ENCODE measurements around the gene CADPS2. TPM values are rescaled to one million over a fixed set of nuclear protein-coding genes. Genes with fewer than 3 reads are reported as not detected.

CADPS2 gene
- polyA plus RNA-seq, 3 donors from 2014 or later, result not detected

- H3K27ac Mint-ChIP-seq, result no peak overlapping the region
- peaks cover 0 to 1% (median 0%) of the 10 kb centered on the region in 3 donors for H3K27me3 Mint-ChIP-seq (ENCODE audit: low read depth in 3 of 3)
- H3K4me3 Mint-ChIP-seq, result no peak overlapping the region
- no peak for DNase-seq
- H3K9me3 Mint-ChIP-seq, result peaks cover 3 to 7% (median 3%) of the 10 kb centered on the region in 6 donors
- H3K4me1 Mint-ChIP-seq, result no peaks in the 10 kb centered on the region
- H3K36me3 Mint-ChIP-seq, result no peaks in the 10 kb centered on the region
These were observed 333.5 kb downstream of the CADPS2 start for GRCh38 chr7:122552769-122553168.

GRCh38 chr7:122550545-122550944, 335.7 kb downstream of the CADPS2 start:
- Mint-ChIP-seq H3K27me3 (ENCODE audit: low read depth in 3 of 3) (peaks cover 0 to under 1% (median 0%) of the 10 kb centered on the region in 3 donors), H3K4me1 (no peaks in the 10 kb centered on the region), H3K9me3 (peaks cover 0 to 7% (median 3%) of the 10 kb centered on the region in 6 donors), H3K27ac (no peak overlapping the region), H3K36me3 (peaks cover 0 to 4% (median 0%) of the 10 kb centered on the region in 3 donors), H3K4me3 (no peak overlapping the region)
- no peak for DNase-seq

- H3K4me1 Mint-ChIP-seq, result no peaks in the 10 kb centered on the region
- H3K9me3 Mint-ChIP-seq, result peaks cover 0 to 14% (median 3%) of the 10 kb centered on the region in 6 donors
- H3K4me3 Mint-ChIP-seq, result no peak overlapping the region
- no peak for DNase-seq
- peaks cover 0 to 2% (median 0%) of the 10 kb centered on the region in 3 donors for H3K27me3 Mint-ChIP-seq (ENCODE audit: low read depth in 3 of 3)
- H3K36me3 Mint-ChIP-seq, result peaks cover 0 to 4% (median 0%) of the 10 kb centered on the region in 3 donors
- no peak overlapping the region for H3K27ac Mint-ChIP-seq
These were observed 336.7 kb downstream of the CADPS2 start for GRCh38 chr7:122549578-122549977.

GRCh38 chr7:122546496-122546895, 339.8 kb downstream of the CADPS2 start:
- no peak for DNase-seq
- no peak overlapping the region for H3K27ac Mint-ChIP-seq
- peaks cover 0 to 4% (median 0%) of the 10 kb centered on the region in 3 donors for H3K36me3 Mint-ChIP-seq
- peaks cover 0 to 11% (median under 1%) of the 10 kb centered on the region in 6 donors for H3K9me3 Mint-ChIP-seq
- H3K4me1 Mint-ChIP-seq, result no peaks in the 10 kb centered on the region
- no peak overlapping the region for H3K4me3 Mint-ChIP-seq
- H3K27me3 Mint-ChIP-seq (ENCODE audit: low read depth in 3 of 3), result peaks cover 0 to 2% (median 0%) of the 10 kb centered on the region in 3 donors

- peaks cover 0 to 4% (median 0%) of the 10 kb centered on the region in 3 donors for H3K36me3 Mint-ChIP-seq
- no peak overlapping the region for H3K4me3 Mint-ChIP-seq
- no peak for DNase-seq
- peaks cover 0 to 11% (median 3%) of the 10 kb centered on the region in 6 donors for H3K9me3 Mint-ChIP-seq
- H3K27ac Mint-ChIP-seq, result no peak overlapping the region
- H3K27me3 Mint-ChIP-seq (ENCODE audit: low read depth in 3 of 3), result peaks cover 0 to 2% (median 0%) of the 10 kb centered on the region in 3 donors
- no peaks in the 10 kb centered on the region for H3K4me1 Mint-ChIP-seq
These were observed 341.8 kb downstream of the CADPS2 start for GRCh38 chr7:122544463-122544862.

- Mint-ChIP-seq H3K27ac (no peak overlapping the region), H3K9me3 (peaks cover 0 to 11% (median 3%) of the 10 kb centered on the region in 6 donors), H3K4me1 (no peaks in the 10 kb centered on the region), H3K27me3 (ENCODE audit: low read depth in 3 of 3) (peaks cover 0 to 2% (median 0%) of the 10 kb centered on the region in 3 donors), H3K4me3 (no peak overlapping the region), H3K36me3 (peaks cover 0 to 4% (median 0%) of the 10 kb centered on the region in 3 donors)
- no peak for DNase-seq
These were observed 342.4 kb downstream of the CADPS2 start for GRCh38 chr7:122543891-122544290.

- Mint-ChIP-seq H3K9me3 (peaks cover 0 to 11% (median 3%) of the 10 kb centered on the region in 6 donors), H3K27me3 (ENCODE audit: low read depth in 3 of 3) (peaks cover 0 to 2% (median 0%) of the 10 kb centered on the region in 3 donors), H3K36me3 (peaks cover 0 to 4% (median 0%) of the 10 kb centered on the region in 3 donors), H3K27ac (no peak overlapping the region), H3K4me1 (no peaks in the 10 kb centered on the region), H3K4me3 (no peak overlapping the region)
- no peak for DNase-seq
These were observed 343.1 kb downstream of the CADPS2 start for GRCh38 chr7:122543166-122543565.

GRCh38 chr7:122535086-122535485, 351.2 kb downstream of the CADPS2 start:
- H3K9me3 Mint-ChIP-seq, result peaks cover 0 to 10% (median under 1%) of the 10 kb centered on the region in 6 donors
- H3K4me3 Mint-ChIP-seq, result no peak overlapping the region
- no peak for DNase-seq
- H3K36me3 Mint-ChIP-seq, result no peaks in the 10 kb centered on the region
- H3K27ac Mint-ChIP-seq, result no peak overlapping the region
- H3K4me1 Mint-ChIP-seq, result no peaks in the 10 kb centered on the region
- peaks cover 0 to 3% (median 3%) of the 10 kb centered on the region in 3 donors for H3K27me3 Mint-ChIP-seq (ENCODE audit: low read depth in 3 of 3)

- H3K4me3 Mint-ChIP-seq, result no peak overlapping the region
- no peaks in the 10 kb centered on the region for H3K4me1 Mint-ChIP-seq
- H3K9me3 Mint-ChIP-seq, result peaks cover 0 to 9% (median 0%) of the 10 kb centered on the region in 6 donors
- H3K27ac Mint-ChIP-seq, result no peak overlapping the region
- DNase-seq, result no peak
- no peaks in the 10 kb centered on the region for H3K36me3 Mint-ChIP-seq
- peaks cover 0 to 3% (median 3%) of the 10 kb centered on the region in 3 donors for H3K27me3 Mint-ChIP-seq (ENCODE audit: low read depth in 3 of 3)
These were observed 353.6 kb downstream of the CADPS2 start for GRCh38 chr7:122532406-122533269.

GRCh38 chr7:122528879-122529481, 357.3 kb downstream of the CADPS2 start:
- Mint-ChIP-seq H3K27ac (no peak overlapping the region), H3K27me3 (ENCODE audit: low read depth in 3 of 3) (peaks cover 0 to 4% (median 2%) of the 10 kb centered on the region in 3 donors), H3K4me1 (no peaks in the 10 kb centered on the region), H3K9me3 (peaks cover 0 to 3% (median 0%) of the 10 kb centered on the region in 6 donors), H3K36me3 (no peaks in the 10 kb centered on the region), H3K4me3 (no peak overlapping the region)
- no peak for DNase-seq

GRCh38 chr7:122525355-122525754, 360.9 kb downstream of the CADPS2 start:
- no peaks in the 10 kb centered on the region for H3K36me3 Mint-ChIP-seq
- H3K27ac Mint-ChIP-seq, result no peak overlapping the region
- H3K4me1 Mint-ChIP-seq, result no peaks in the 10 kb centered on the region
- H3K27me3 Mint-ChIP-seq (ENCODE audit: low read depth in 3 of 3), result peaks cover 0 to 3% (median 2%) of the 10 kb centered on the region in 3 donors
- no peak overlapping the region for H3K4me3 Mint-ChIP-seq
- no peak for DNase-seq
- peaks cover 0 to 5% (median under 1%) of the 10 kb centered on the region in 6 donors for H3K9me3 Mint-ChIP-seq

GRCh38 chr7:122521767-122522166, 364.5 kb downstream of the CADPS2 start:
- Mint-ChIP-seq H3K4me1 (no peaks in the 10 kb centered on the region), H3K27ac (no peak overlapping the region), H3K9me3 (peaks cover 0 to 5% (median 4%) of the 10 kb centered on the region in 6 donors), H3K4me3 (no peak overlapping the region), H3K36me3 (no peaks in the 10 kb centered on the region), H3K27me3 (ENCODE audit: low read depth in 3 of 3) (peaks cover 0 to 3% (median 2%) of the 10 kb centered on the region in 3 donors)
- DNase-seq, result no peak

GRCh38 chr7:122520971-122521555, 365.2 kb downstream of the CADPS2 start:
- Mint-ChIP-seq H3K27me3 (ENCODE audit: low read depth in 3 of 3) (peaks cover 0 to 3% (median 2%) of the 10 kb centered on the region in 3 donors), H3K9me3 (peaks cover 0 to 6% (median 3%) of the 10 kb centered on the region in 6 donors), H3K36me3 (no peaks in the 10 kb centered on the region), H3K27ac (no peak overlapping the region), H3K4me3 (no peak overlapping the region), H3K4me1 (no peaks in the 10 kb centered on the region)
- DNase-seq, result no peak

Measured in immature natural killer cell (primary cell).